Muscle of leg (tissue), 11 donors: ENCODE data around the gene KIAA1328. TPM values are rescaled to one million over a fixed set of nuclear protein-coding genes. Genes with fewer than 3 reads are reported as not detected.

Experiments used
- DNase-seq: peaks from one replicate; pipeline ENCODE4 v3.0.0; 2013
- H3K27ac ChIP-seq: one replicate; pipeline ENCODE4 v1.5.1; 2013; ENCODE audit warnings: mild to moderate bottlenecking, low read length, control low read depth
- H3K27me3 ChIP-seq: one replicate; pipeline ENCODE4 v1.6.1; 2013; ENCODE audit warnings: low read length; ENCODE audit not compliant: control insufficient read depth, insufficient read depth
- H3K36me3 ChIP-seq: one replicate; pipeline ENCODE4 v1.6.1; 2013; ENCODE audit warnings: low read length; ENCODE audit not compliant: control insufficient read depth, insufficient read depth
- H3K4me1 ChIP-seq: one replicate; pipeline ENCODE4 v1.6.1; 2013; ENCODE audit warnings: low read length; ENCODE audit not compliant: control insufficient read depth, insufficient read depth
- H3K4me3 ChIP-seq: one replicate; pipeline ENCODE4 v1.5.1; 2013; ENCODE audit warnings: low read length, control low read depth
- H3K9me3 ChIP-seq: replicated peaks from 2 replicates; pipeline ENCODE4 v1.6.1; 2013; ENCODE audit warnings: low read depth, low read length; ENCODE audit not compliant: control insufficient read depth
- WGBS: methylation state at CpG from one replicate; pipeline ENCODE4 v1.1.5; 2013; ENCODE audit warnings: missing lambda C conversion rate; ENCODE audit not compliant: insufficient coverage; 5-methylcytosine and 5-hydroxymethylcytosine counted together
- polyA plus RNA-seq, 8 donors: library from polyadenylated mRNA; unstranded; fragments of 120-200 nt; gene quantifications; one replicate each; pipeline versions ENCODE4 v1.2.1 to v1.2.3, GENCODE V29; 2013; ENCODE audit warnings: inconsistent platforms in 1 of 8, low replicate concordance in 1 of 8; ENCODE audit not compliant: insufficient read length in 8 of 8, insufficient read depth in 1 of 8
- total RNA-seq: library from RNA; stranded (reverse); fragments of 120-200 nt; gene quantifications from one replicate; pipeline ENCODE4 v1.2.4, GENCODE V29; 2013

The KIAA1328 gene
- total and polyA plus RNA-seq, 9 donors, result 5.3 to 11.4 (median 6.1) TPM

- 87% methylated on average over 3 of the region's 4 CpGs for WGBS
- Histone ChIP-seq H3K4me1 (no peaks in the 10 kb centered on the region), H3K27ac (no peak overlapping the region), H3K9me3 (no peaks in the 10 kb centered on the region), H3K36me3 (peaks cover 5% of the 10 kb centered on the region), H3K4me3 (no peak overlapping the region), H3K27me3 (no peaks in the 10 kb centered on the region)
- no peak for DNase-seq
These were observed 10.9 kb downstream of the KIAA1328 start for GRCh38 chr18:36839835-36840234.

DNA sequence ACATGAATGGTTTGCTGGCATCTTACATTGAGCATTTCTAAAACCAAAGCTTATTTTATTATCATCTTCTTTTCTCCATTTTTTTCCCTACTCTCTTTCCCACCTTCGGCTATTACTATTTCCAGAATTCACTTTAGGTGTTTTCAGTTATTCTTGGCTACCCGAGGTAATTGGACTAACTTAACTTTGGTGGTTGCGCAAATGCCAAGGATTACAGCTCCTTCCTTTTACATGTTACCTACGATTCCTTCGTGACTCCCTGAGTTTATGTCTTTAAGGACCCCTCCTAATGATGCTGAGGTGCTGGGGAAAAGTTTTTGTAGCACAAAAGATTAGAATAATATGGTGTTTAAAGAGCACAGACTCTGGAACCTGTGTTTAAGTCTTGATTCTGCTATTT is 14.3 kb downstream of the KIAA1328 start:
- whole genome bisulfite sequencing, result 79% methylated on average over 2 of the region's 5 CpGs
- H3K27ac ChIP-seq, result no peak overlapping the region
- no peaks in the 10 kb centered on the region for H3K9me3 ChIP-seq

DNA sequence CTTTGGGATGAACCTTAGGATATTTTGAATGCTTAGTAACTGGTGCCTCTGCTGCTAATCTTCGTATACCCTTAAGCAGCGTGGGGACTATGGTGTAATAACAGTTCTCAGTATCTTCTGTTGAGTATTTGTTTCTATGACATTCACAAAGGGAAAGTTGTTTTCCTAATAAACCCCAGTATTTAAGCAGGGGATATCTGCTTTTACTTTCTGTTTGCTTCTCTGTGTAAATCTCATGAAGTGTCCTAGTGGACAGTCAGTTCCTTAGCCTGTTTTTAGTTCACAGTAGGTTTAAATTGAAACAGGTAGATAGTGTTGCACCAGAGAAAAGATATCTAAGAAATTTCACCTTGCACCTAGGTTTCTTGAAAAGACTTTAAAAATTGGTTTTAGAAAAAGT is 14.9 kb downstream of the KIAA1328 start:
- WGBS, result no CpG with 5 or more reads among the region's 2 CpGs

More for the DNA sequence above, 14.3 kb downstream of the KIAA1328 start:
- Histone ChIP-seq H3K4me3 (no peak overlapping the region), H3K27me3 (no peaks in the 10 kb centered on the region), H3K4me1 (no peaks in the 10 kb centered on the region), H3K36me3 (peaks cover 5% of the 10 kb centered on the region)
- DNase-seq, result no peak

GRCh38 chr18:36848609-36849008 is 19.7 kb downstream of the KIAA1328 start:
- no peaks in the 10 kb centered on the region for H3K27me3 ChIP-seq

More for the DNA sequence above, 14.9 kb downstream of the KIAA1328 start:
- Histone ChIP-seq H3K36me3 (peaks cover 5% of the 10 kb centered on the region), H3K9me3 (no peaks in the 10 kb centered on the region), H3K27me3 (no peaks in the 10 kb centered on the region), H3K4me1 (no peaks in the 10 kb centered on the region), H3K4me3 (no peak overlapping the region), H3K27ac (no peak overlapping the region)
- no peak for DNase-seq

DNA sequence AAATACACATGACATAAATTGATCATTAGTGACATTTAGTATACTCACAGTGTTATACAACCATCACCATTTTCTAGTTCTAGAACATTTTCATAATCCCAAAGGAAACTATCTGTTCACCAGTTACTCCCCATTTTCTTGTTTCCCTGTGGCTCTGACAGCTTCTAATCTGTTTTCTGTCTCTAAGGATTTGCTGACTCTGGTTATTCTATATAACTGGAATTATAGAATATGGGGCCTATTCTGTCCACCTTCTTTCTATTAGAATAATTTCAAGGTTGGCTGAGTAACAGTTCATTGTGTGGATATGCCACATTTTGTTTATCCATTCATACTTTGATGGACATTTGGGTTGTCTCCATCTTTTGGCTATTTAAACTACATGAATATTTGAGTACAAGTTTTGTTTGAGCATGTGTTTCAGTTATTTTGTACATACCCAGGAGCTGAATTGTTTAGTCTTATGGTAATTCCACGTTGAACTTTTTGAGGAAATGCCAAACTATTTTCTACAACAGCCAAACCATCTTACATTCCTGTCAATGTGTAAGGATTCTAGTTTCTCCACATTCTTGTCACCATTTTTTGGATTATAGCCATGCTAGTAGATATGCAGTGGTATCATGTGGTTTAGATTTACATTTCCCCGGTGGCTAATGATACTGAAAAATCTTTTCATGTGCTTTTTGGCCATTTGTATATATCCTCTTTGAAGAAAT is 20.5 kb downstream of the KIAA1328 start:
- Histone ChIP-seq H3K27me3 (no peaks in the 10 kb centered on the region), H3K27ac (no peak overlapping the region), H3K9me3 (peaks cover 10% of the 10 kb centered on the region), H3K4me3 (no peak overlapping the region), H3K36me3 (peaks cover 2% of the 10 kb centered on the region), H3K4me1 (no peaks in the 10 kb centered on the region)
- no peak for DNase-seq
- WGBS, result no CpG with 5 or more reads among the region's 2 CpGs

More at GRCh38 chr18:36848609-36849008, 19.7 kb downstream of the KIAA1328 start:
- no CpG with 5 or more reads among the region's 2 CpGs for WGBS
- Histone ChIP-seq H3K4me3 (no peak overlapping the region), H3K36me3 (peaks cover 2% of the 10 kb centered on the region), H3K27ac (no peak overlapping the region), H3K4me1 (no peaks in the 10 kb centered on the region), H3K9me3 (peaks cover 10% of the 10 kb centered on the region)
- no peak for DNase-seq

GRCh38 chr18:36850527-36851201 is 21.7 kb downstream of the KIAA1328 start:
- H3K27me3 ChIP-seq, result no peaks in the 10 kb centered on the region
- peaks cover 2% of the 10 kb centered on the region for H3K36me3 ChIP-seq
- H3K9me3 ChIP-seq, result peaks cover 10% of the 10 kb centered on the region
- no peak overlapping the region for H3K27ac ChIP-seq
- WGBS, result no CpG with 5 or more reads among the region's 1 CpG
- H3K4me3 ChIP-seq, result no peak overlapping the region
- DNase-seq, result no peak
- H3K4me1 ChIP-seq, result no peaks in the 10 kb centered on the region

- Histone ChIP-seq H3K4me3 (no peak overlapping the region), H3K27ac (no peak overlapping the region), H3K4me1 (no peaks in the 10 kb centered on the region), H3K36me3 (peaks cover 2% of the 10 kb centered on the region), H3K9me3 (peaks cover 10% of the 10 kb centered on the region), H3K27me3 (no peaks in the 10 kb centered on the region)
- WGBS, result no CpG with 5 or more reads among the region's 2 CpGs
- DNase-seq, result no peak
These were observed 22.3 kb downstream of the KIAA1328 start for GRCh38 chr18:36851202-36851590.

- no CpG with 5 or more reads among the region's 1 CpG for WGBS
- Histone ChIP-seq H3K4me1 (no peaks in the 10 kb centered on the region), H3K9me3 (peaks cover 8% of the 10 kb centered on the region), H3K4me3 (no peak overlapping the region), H3K27me3 (no peaks in the 10 kb centered on the region), H3K27ac (no peak overlapping the region), H3K36me3 (peaks cover 4% of the 10 kb centered on the region)
- no peak for DNase-seq
These were observed 27.9 kb downstream of the KIAA1328 start for GRCh38 chr18:36856815-36857214.

- WGBS, result no CpG with 5 or more reads among the region's 1 CpG
- Histone ChIP-seq H3K36me3 (peaks cover 2% of the 10 kb centered on the region), H3K27ac (no peak overlapping the region), H3K27me3 (no peaks in the 10 kb centered on the region), H3K4me3 (no peak overlapping the region), H3K9me3 (no peaks in the 10 kb centered on the region), H3K4me1 (no peaks in the 10 kb centered on the region)
- DNase-seq, result no peak
These were observed 33.3 kb downstream of the KIAA1328 start for GRCh38 chr18:36862182-36862581.

DNA sequence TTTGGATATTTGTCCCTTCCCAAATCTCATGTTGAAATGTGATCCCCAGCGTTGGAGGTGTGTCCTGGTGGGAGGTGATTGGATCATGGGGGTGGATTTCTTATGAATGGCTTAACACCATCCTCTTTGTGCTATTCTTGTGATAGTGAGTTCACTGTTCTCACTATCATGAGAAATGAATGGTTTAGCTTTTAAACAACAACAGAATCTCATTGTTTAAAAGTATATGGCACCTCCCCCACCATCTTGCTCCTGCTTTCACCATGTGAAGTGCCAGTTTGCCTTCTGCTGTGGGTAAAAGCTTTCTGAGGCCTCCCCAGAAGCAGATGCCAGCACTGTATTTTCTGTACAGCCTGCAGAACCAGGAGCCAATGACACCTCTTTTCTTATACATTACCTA is 38.1 kb downstream of the KIAA1328 start:
- H3K36me3 ChIP-seq, result peaks cover 3% of the 10 kb centered on the region

More for the DNA sequence above, 38.1 kb downstream of the KIAA1328 start:
- no peak overlapping the region for H3K4me3 ChIP-seq
- H3K27ac ChIP-seq, result no peak overlapping the region
- H3K27me3 ChIP-seq, result no peaks in the 10 kb centered on the region
- WGBS, result no CpG with 5 or more reads among the region's 1 CpG
- no peaks in the 10 kb centered on the region for H3K9me3 ChIP-seq
- no peaks in the 10 kb centered on the region for H3K4me1 ChIP-seq
- no peak for DNase-seq
